ENCODE measurements around the gene HSPA9. TPM values are rescaled to one million over a fixed set of nuclear protein-coding genes. Genes with fewer than 3 reads are reported as not detected.

The HSPA9 gene
- total RNA-seq, 4 donors from 2014 or later = 82.7 to 236 (median 175) TPM

- TF ChIP-seq POLR2AphosphoS5 (IDR thresholded peaks at IDR 0.05) = no peak
- TF ChIP-seq POLR2A (IDR thresholded peaks at IDR 0.05) = no peak
- TF ChIP-seq CTCF (IDR thresholded peaks at IDR 0.05) = no peak
- no peak for TF ChIP-seq EP300 (IDR thresholded peaks at IDR 0.05; ENCODE audit: low read depth)
- H3K27ac ChIP-seq = no peak overlapping the region
- no peak for DNase-seq
- peaks cover 3 to 21% (median 10%) of the 10 kb centered on the region in 4 donors for H3K4me1 ChIP-seq
- no peaks in the 10 kb centered on the region for H3K27me3 ChIP-seq
- in situ Hi-C loops (cut with MboI; ENCODE audit: low pct_ligation_motif_present in 1 of 4, low pct_unique_long_range_greater_than_20kb in 1 of 4, low sequenced_read_pairs in 3 of 4) (loop anchor here in 1 of 4 donors (25.0 kb wide), 1 partner anchor 682 kb away; no protein-coding TSS in a partner anchor), intact Hi-C loops (cut with DNase I; ENCODE audit: low total_unique reads) (loop anchor here (10.0 kb wide), 1 partner anchor 674 kb away; no protein-coding TSS in a partner anchor)
- H3K36me3 ChIP-seq = no peaks in the 10 kb centered on the region
- no peaks in the 10 kb centered on the region for H3K9me3 ChIP-seq
- H3K4me3 ChIP-seq = no peak overlapping the region
Measured at GRCh38 chr5:138580777-138581176, 5.6 kb upstream of the HSPA9 start.

GRCh38 chr5:138580001-138580400 is 4.8 kb upstream of the HSPA9 start:
- in situ Hi-C loops (cut with MboI; ENCODE audit: low pct_ligation_motif_present in 1 of 4, low pct_unique_long_range_greater_than_20kb in 1 of 4, low sequenced_read_pairs in 3 of 4) (loop anchor here in 1 of 4 donors (25.0 kb wide), 1 partner anchor 682 kb away; no protein-coding TSS in a partner anchor), intact Hi-C loops (cut with DNase I; ENCODE audit: low total_unique reads) (loop anchor here (10.0 kb wide), 1 partner anchor 675 kb away; no protein-coding TSS in a partner anchor)

GRCh38 chr5:138579517-138579863 is 4.3 kb upstream of the HSPA9 start:
- Histone ChIP-seq H3K4me1 (peaks cover 3 to 13% (median 8%) of the 10 kb centered on the region in 4 donors), H3K36me3 (no peaks in the 10 kb centered on the region), H3K27me3 (no peaks in the 10 kb centered on the region), H3K4me3 (no peak overlapping the region), H3K9me3 (no peaks in the 10 kb centered on the region), H3K27ac (no peak overlapping the region)
- no peak for TF ChIP-seq CTCF (IDR thresholded peaks at IDR 0.05)
- no peak for TF ChIP-seq POLR2AphosphoS5 (IDR thresholded peaks at IDR 0.05)
- no peak for TF ChIP-seq EP300 (IDR thresholded peaks at IDR 0.05; ENCODE audit: low read depth)
- TF ChIP-seq POLR2A (IDR thresholded peaks at IDR 0.05) = no peak
- 44 to 100% methylated on average over 1 to 2 of the region's 2 CpGs for WGBS, 2 donors (ENCODE audit: low coverage in 1 of 2)
- in situ Hi-C loops (cut with MboI; ENCODE audit: low pct_ligation_motif_present in 1 of 4, low pct_unique_long_range_greater_than_20kb in 1 of 4, low sequenced_read_pairs in 3 of 4) = loop anchor here in 1 of 4 donors (25.0 kb wide), 1 partner anchor 683 kb away; no protein-coding TSS in a partner anchor
- intact Hi-C loops (cut with DNase I; ENCODE audit: low total_unique reads) = loop anchor here (5.0 to 10.0 kb wide), 2 partner anchors 563 to 715 kb away; partner anchors contain the start of gene MATR3
- no peak for DNase-seq

More at GRCh38 chr5:138580001-138580400, 4.8 kb upstream of the HSPA9 start:
- Histone ChIP-seq H3K4me3 (no peak overlapping the region), H3K27me3 (no peaks in the 10 kb centered on the region), H3K9me3 (no peaks in the 10 kb centered on the region), H3K27ac (no peak overlapping the region), H3K4me1 (peaks cover 3 to 16% (median 9%) of the 10 kb centered on the region in 4 donors), H3K36me3 (no peaks in the 10 kb centered on the region)
- no peak for DNase-seq
- 89 to 95% methylated on average over 2 of the region's 2 CpGs for WGBS, 2 donors (ENCODE audit: low coverage in 1 of 2)
- TF ChIP-seq POLR2A (IDR thresholded peaks at IDR 0.05) (no peak), POLR2AphosphoS5 (IDR thresholded peaks at IDR 0.05) (no peak), CTCF (IDR thresholded peaks at IDR 0.05) (no peak), EP300 (IDR thresholded peaks at IDR 0.05; ENCODE audit: low read depth) (no peak)

GRCh38 chr5:138577452-138577851 is 2.3 kb upstream of the HSPA9 start:
- Histone ChIP-seq H3K27ac (no peak overlapping the region), H3K36me3 (peaks cover 0 to 12% (median 4%) of the 10 kb centered on the region in 4 donors), H3K9me3 (no peaks in the 10 kb centered on the region), H3K27me3 (no peaks in the 10 kb centered on the region), H3K4me1 (peaks cover 3 to 25% (median 16%) of the 10 kb centered on the region in 4 donors), H3K4me3 (no peak overlapping the region)
- in situ Hi-C loops (cut with MboI; ENCODE audit: low pct_ligation_motif_present in 1 of 4, low pct_unique_long_range_greater_than_20kb in 1 of 4, low sequenced_read_pairs in 3 of 4) = loop anchor here in 1 of 4 donors (25.0 kb wide), 1 partner anchor 685 kb away; no protein-coding TSS in a partner anchor
- TF ChIP-seq POLR2A (IDR thresholded peaks at IDR 0.05) (no peak), CTCF (IDR thresholded peaks at IDR 0.05) (no peak), EP300 (IDR thresholded peaks at IDR 0.05; ENCODE audit: low read depth) (no peak), POLR2AphosphoS5 (IDR thresholded peaks at IDR 0.05) (no peak)
- WGBS, 2 donors (ENCODE audit: low coverage in 1 of 2) = 87 to 94% methylated on average over 8 to 17 of the region's 17 CpGs
- no peak for DNase-seq
- intact Hi-C loops (cut with DNase I; ENCODE audit: low total_unique reads) = loop anchor here (5.0 to 10.0 kb wide), 2 partner anchors 565 to 717 kb away; partner anchors contain the start of gene MATR3

Data from transverse colon (tissue), 4 donors.